SHP77 (cell line): Measurements from ENCODE around the gene INTS6.

Experiments used
- DNase-seq, 2 experiments: peaks; one replicate each; lab custom pipeline; 2025; lab: John Stamatoyannopoulos, UW

Gene INTS6

DNA sequence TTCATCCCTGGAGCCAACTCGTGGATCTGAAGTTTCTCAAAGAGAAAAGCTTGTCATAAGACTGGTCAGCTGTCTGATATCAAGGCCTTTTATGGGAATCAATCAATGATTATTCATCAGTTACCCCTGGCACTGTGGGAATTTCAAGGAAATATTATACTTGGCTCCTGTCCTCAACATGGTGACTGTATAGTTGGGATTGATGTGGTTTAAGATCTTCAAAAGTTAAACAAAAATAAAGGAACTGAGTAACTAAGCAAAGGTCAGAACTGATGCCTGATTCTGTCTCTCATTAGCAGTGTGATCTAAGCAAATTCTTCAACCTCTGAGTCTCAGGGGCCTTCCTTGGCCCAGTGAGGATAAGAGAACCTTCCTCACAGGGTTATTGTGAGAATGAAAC lies 135.6 kb downstream of the INTS6 start:
- DNase-seq, result no peak

DNA sequence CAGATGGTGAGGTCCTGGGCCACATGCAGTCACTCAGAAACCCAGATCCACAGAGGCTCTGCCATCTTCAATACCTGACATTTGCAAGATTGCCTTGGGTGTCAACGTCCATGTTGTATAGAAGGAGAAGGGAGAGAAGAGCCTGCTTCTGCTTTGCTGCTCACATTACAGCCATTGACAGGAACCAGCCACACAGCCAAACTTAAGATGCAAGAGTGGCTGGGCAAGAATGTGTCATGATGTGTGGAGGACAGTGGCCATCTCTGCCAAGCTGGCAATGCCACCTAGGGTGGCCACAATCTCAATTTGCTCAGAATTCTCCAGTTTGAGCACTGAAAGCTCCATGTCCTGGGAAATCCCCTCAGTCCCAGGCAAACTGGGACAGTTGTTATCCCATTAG lies 139.2 kb downstream of the INTS6 start:
- no peak for DNase-seq

DNA sequence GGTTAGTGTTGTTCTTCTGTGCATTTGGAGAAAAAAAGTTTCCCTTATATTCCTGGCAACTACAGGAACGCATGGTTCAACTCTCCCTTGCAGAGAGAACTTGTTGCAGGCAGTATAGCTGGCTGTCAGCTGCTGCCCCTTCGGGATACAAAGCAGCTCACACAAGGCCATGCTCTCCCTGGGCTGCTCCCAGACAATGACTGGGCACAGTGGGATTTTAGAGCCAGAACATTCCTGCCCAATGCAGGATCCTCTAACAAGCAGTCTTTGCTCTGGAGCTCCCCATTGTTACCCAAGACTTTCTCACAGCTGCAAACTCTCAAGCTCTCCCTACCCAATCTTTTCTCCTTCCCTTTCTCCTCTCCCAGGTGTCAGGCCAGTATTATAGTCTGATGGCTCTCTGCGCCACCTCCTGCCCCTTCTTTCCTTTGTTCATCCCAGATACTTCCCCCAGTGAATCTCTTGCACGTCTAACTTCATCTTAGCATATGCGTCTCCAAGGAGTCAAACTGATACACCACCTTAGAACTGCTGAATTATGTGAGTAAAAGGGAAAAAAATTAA lies 140.8 kb downstream of the INTS6 start:
- DNase-seq, result no peak
